IMR-90 (cell line): ENCODE measurements around the gene RNU6-9.
"Not testable (repeated sequence)": the region's sequence is repeated elsewhere in the genome, so short reads cannot be mapped to it uniquely, and the experiment has no call there.

Experiments used
- BHLHE40 ChIP-seq: fragments of 150-350 bp; IDR thresholded peaks from 2 replicates; pipeline ENCODE4 v1.6.1; 2016; ENCODE audit warnings: mild to moderate bottlenecking, low read depth, low read length
- CTCF ChIP-seq: conservative IDR thresholded peaks from 2 replicates; pipeline ENCODE4 v1.5.1; 2012; ENCODE audit warnings: mild to moderate bottlenecking, low read depth, low read length, improper control_type of control experiment
- MAZ ChIP-seq: IDR thresholded peaks from 2 replicates; pipeline ENCODE4 v1.6.1; 2012; ENCODE audit warnings: low read depth, mild to moderate bottlenecking, low read length, improper control_type of control experiment, moderate library complexity, borderline replicate concordance

DNA sequence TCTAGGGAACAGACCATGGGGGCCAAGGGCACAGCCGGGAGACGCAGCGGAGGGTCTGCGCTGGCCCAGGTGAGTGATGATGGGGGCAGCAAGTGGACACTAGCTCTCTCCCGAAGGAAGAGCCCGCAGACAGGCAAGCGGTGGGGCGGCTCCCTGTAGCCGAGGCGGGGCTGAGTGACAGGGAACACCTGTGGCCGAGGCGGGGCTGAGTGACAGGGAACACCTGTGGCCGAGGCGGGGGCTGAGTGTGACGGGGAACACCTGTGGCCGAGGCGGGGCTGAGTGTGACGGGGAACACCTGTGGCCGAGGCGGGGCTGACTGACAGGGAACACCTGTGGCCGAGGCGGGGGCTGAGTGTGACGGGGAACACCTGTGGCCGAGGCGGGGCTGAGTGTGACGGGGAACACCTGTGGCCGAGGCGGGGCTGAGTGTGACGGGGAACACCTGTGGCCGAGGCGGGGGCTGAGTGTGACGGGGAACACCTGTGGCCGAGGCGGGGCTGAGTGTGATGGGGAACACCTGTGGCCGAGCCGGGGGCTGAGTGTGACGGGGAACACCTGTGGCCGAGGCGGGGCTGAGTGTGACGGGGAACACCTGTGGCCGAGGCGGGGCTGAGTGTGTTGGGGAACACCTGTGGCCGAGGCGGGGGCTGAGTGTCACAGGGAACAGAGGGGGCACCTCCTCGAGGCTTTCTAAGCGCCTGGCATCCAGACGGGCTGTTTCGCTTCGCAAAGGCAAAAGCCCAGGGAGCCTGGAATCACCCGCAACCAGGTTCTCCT, 1.7 kb upstream of the RNU6-9 start:
- not testable (repeated sequence) for TF ChIP-seq CTCF, MAZ, BHLHE40
